Activated naive CD4-positive, alpha-beta T cell treated with anti-CD3 and anti-CD28 coated beads, Interleukin-2, amount 50 U/mL, for 24 hours (primary cell): Measurements from ENCODE around the gene WASHC2C.
"Not testable (repeated sequence)": the region's sequence is repeated elsewhere in the genome, so short reads cannot be mapped to it uniquely, and the experiment has no call there.

Experiments used
- H3K27ac Mint-ChIP-seq: one replicate; pipeline ENCODE4 v1.8.0; 2021; ENCODE audit warnings: mild to moderate bottlenecking, mixed read lengths
- H3K27me3 Mint-ChIP-seq: one replicate; pipeline ENCODE4 v1.8.0; 2021; ENCODE audit warnings: mixed read lengths
- H3K36me3 Mint-ChIP-seq: one replicate; pipeline ENCODE4 v1.8.0; 2021; ENCODE audit warnings: mixed read lengths
- H3K4me1 Mint-ChIP-seq: one replicate; pipeline ENCODE4 v1.8.0; 2021; ENCODE audit warnings: mixed read lengths
- H3K4me3 Mint-ChIP-seq: one replicate; pipeline ENCODE4 v1.8.0; 2021; ENCODE audit warnings: mild to moderate bottlenecking, mixed read lengths
- H3K9me3 Mint-ChIP-seq: one replicate; pipeline ENCODE4 v1.8.0; 2021; ENCODE audit warnings: mixed read lengths

Gene WASHC2C

DNA sequence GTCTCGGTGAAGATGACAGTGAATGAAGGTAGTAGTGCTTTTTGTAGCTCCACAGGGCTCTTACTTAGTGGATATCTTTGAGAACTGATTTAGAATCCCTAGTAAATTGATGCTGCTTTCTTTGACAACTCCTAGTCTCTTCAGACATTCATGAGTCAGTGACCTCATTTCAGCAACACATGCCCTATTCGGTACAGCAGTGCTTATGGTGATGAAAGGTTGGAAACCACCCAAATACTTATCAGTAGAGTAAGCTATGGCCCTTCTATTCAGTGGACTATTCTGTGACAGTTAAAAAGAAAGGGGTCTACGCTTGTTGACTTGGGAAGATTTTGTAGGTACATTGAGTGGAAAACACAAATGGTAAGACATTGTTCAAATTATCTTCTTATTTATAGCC is 29.0 kb downstream of the WASHC2C start:
- not testable (repeated sequence) for H3K9me3 Mint-ChIP-seq, H3K4me1 Mint-ChIP-seq, H3K27me3 Mint-ChIP-seq, H3K27ac Mint-ChIP-seq, H3K4me3 Mint-ChIP-seq, H3K36me3 Mint-ChIP-seq

DNA sequence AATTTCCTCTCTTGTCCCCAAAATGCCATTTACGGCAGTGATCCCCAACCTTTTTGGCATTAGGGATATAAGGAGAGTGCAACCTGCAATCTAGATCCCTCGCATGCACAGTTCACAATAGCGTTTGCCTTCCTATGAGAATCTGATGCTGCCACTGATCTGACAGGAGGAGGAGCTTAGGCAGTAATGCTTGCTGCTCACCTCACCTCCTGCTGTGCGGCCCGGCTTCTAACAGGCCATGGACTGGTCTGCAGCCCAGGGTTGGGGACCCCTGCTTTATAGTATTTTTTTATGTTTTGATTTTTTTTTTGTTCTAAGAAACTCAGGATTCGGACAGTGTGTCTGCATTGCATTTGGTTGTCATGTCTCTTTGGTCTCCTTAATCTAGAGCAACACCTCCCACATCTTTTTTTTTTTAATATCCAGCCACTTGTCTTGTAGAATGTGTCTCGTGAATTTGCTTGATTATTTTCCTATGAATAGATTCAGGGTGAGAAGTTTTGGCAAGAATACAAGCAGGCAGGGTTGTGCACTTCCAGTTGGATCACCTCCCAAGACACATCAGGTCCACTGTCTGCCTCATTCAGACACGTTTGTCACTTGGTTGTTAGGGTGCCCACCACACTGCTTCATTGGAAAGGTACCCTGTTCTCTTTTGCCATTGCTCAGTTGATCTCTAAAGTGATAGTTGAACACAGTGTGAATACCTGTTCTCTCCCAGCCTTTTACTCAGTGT is 30.8 kb downstream of the WASHC2C start:
- H3K4me1 Mint-ChIP-seq, H3K27me3 Mint-ChIP-seq, H3K4me3 Mint-ChIP-seq, H3K36me3 Mint-ChIP-seq, H3K9me3 Mint-ChIP-seq, H3K27ac Mint-ChIP-seq: not testable (repeated sequence)

DNA sequence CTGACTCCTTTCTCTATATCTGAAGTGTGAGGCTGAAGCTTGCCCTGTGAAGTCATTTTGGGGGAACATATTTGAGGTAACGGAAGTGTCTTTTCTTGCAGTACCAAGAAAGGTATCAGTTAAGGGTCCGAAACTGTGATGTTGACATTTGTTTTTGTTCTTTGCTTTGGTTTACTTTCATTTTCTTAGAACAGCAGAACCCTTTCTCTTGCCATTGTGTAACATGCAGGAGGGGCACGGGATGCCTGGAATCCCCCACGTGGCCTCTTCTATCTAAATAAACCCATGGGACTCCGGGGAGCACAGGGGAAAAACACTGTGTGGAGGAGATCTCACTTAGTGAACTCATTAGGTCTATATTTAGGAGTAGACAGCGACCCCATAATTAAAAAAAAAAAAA is 34.6 kb downstream of the WASHC2C start:
- peak overlapping the region; percentile 46 for H3K27ac Mint-ChIP-seq
- H3K4me1 Mint-ChIP-seq, H3K36me3 Mint-ChIP-seq, H3K4me3 Mint-ChIP-seq, H3K9me3 Mint-ChIP-seq, H3K27me3 Mint-ChIP-seq: not testable (repeated sequence)

DNA sequence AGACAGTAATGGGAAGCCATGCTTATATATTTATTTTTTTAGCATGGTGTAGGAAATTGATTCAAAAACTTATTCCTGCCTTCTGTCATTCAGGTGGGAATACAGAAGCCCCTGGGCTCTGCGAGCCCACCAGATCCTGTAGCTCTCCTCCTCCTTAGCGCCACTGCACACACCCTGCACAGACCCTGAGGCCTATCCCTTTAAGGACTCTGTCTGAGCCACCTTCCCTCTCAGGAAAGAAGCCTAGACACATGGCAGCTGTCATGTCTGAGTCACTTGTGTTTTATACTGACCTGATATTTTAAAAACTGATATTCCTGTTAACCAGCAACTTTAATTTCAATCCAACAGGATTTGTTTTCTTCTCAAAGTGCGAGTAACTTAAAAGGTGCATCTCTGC is 36.0 kb downstream of the WASHC2C start:
- not testable (repeated sequence) for H3K36me3 Mint-ChIP-seq, H3K9me3 Mint-ChIP-seq, H3K27me3 Mint-ChIP-seq, H3K4me1 Mint-ChIP-seq, H3K4me3 Mint-ChIP-seq, H3K27ac Mint-ChIP-seq

DNA sequence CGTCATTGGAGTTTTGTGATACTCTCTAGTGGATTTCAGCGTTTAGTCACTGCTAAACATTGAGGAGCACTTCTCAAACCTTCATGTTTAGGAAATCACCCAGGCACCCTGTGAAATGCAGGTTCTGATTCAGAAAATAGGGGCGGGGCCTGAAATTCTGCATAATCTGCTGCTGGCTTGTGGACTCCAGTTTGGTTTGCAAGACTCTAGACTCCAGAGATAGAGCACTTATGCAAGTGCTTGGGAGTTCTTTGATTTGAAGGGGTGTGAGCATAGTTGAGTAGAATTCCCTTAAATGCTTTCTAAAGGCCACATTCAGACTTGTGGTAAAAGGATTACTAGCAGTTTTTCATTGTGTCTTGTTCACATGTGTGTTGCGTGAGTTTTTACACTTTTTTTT is 41.3 kb downstream of the WASHC2C start:
- H3K4me1 Mint-ChIP-seq, H3K9me3 Mint-ChIP-seq, H3K4me3 Mint-ChIP-seq, H3K27me3 Mint-ChIP-seq, H3K27ac Mint-ChIP-seq, H3K36me3 Mint-ChIP-seq: not testable (repeated sequence)

DNA sequence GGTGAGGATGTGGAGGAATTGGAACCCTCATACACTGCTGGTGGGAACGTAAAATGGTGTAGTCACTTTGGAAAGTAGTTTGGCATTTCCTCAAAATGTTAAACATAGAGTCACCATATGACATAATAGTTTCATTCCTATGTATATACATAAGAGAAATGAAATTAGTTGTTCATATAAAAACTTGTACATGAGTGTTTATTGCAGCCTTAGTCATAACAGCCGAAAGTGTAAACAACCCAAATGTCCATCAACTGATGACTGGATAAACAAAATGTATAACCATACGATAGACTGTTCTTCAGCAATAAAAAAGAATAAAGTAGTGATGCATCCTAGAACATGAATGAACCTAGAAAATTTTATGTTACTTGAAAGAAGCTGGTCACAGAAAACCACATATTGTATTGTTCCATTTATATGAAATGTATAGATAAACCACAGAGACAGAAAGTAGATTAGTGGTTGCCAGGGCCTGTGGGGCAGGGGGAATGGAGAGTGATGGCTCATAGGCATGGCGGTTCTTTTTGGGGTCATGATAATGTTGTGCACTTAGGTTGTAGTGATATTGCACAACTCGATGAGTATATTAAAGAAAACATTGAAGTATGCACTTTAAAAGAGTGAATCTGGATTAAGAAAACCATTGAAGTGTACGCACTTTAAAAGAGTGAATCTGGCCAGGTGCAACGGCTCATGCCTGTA is 44.8 kb downstream of the WASHC2C start:
- H3K36me3 Mint-ChIP-seq, H3K4me1 Mint-ChIP-seq, H3K27me3 Mint-ChIP-seq: not testable (repeated sequence)

DNA sequence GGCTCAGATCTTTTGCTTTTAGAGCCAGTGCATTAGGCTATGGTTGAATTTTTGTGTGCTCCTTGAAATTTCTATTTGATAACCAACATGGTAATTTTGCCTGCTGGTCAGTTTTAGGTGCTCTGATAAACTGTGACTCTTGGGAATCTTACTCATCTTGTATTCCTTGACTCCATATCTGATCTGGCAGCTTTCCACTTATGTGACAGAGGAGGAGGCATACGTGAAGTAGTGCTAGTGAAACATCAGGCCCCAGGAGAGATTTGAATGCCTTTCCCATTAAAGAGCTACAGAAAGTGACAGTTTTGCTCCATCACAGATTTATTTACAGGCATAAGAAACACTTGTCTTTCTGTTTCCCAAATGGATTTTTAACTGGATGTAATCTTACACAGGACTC is 59.2 kb downstream of the WASHC2C start:
- H3K4me1 Mint-ChIP-seq, H3K27me3 Mint-ChIP-seq, H3K9me3 Mint-ChIP-seq, H3K36me3 Mint-ChIP-seq, H3K27ac Mint-ChIP-seq, H3K4me3 Mint-ChIP-seq: not testable (repeated sequence)

More for the DNA sequence above, 44.8 kb downstream of the WASHC2C start:
- H3K4me3 Mint-ChIP-seq, H3K27ac Mint-ChIP-seq, H3K9me3 Mint-ChIP-seq: not testable (repeated sequence)

DNA sequence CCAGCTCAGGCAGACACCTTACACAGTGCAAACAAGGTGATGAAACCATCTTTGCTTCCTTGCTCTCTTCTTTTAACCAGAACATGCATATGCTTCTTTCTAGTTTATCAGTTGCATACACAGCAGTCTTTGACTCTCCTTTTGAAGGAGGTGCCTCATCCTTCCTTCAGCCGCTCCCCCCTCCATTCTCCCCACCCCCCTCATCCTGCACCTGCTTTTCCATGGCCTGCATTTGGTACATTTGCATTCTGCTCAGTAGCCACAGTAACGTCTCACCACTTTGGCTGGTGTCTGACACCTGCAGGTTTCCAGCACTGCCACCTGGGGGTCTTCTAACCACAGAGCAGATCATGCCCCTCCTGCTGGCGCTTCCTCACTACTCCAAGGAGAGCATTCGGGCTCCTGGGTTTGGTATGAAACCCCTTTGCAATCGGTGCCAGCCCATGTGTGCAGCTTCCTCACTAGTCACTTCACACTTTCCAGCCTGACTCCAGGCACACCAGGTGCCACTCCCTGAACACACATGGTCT is 60.2 kb downstream of the WASHC2C start:
- H3K27ac Mint-ChIP-seq, H3K9me3 Mint-ChIP-seq, H3K4me1 Mint-ChIP-seq, H3K4me3 Mint-ChIP-seq, H3K27me3 Mint-ChIP-seq: not testable (repeated sequence)
- peaks cover 11% of the 10 kb centered on the region for H3K36me3 Mint-ChIP-seq

DNA sequence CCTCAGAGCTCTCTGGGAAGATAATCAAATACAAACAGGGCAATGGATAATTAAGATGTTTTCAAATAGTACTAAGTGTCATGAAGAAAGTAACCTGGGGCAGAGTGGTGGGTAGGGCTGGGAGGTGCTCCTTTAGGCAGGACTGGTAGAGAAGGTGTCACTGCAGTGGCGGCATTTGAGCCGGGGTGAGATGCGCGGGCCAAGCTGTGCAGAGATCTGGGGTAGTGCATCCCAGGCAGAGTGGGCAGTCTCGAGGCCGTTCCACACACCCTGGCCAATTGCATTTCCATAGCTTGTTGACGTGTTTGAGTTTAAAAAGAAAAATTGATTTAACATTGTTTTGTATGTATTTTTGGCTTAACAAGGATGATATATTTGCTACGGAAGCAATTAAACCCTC is 62.9 kb downstream of the WASHC2C start:
- H3K27me3 Mint-ChIP-seq, H3K27ac Mint-ChIP-seq, H3K4me1 Mint-ChIP-seq, H3K9me3 Mint-ChIP-seq, H3K4me3 Mint-ChIP-seq: not testable (repeated sequence)
- peaks cover 17% of the 10 kb centered on the region for H3K36me3 Mint-ChIP-seq

DNA sequence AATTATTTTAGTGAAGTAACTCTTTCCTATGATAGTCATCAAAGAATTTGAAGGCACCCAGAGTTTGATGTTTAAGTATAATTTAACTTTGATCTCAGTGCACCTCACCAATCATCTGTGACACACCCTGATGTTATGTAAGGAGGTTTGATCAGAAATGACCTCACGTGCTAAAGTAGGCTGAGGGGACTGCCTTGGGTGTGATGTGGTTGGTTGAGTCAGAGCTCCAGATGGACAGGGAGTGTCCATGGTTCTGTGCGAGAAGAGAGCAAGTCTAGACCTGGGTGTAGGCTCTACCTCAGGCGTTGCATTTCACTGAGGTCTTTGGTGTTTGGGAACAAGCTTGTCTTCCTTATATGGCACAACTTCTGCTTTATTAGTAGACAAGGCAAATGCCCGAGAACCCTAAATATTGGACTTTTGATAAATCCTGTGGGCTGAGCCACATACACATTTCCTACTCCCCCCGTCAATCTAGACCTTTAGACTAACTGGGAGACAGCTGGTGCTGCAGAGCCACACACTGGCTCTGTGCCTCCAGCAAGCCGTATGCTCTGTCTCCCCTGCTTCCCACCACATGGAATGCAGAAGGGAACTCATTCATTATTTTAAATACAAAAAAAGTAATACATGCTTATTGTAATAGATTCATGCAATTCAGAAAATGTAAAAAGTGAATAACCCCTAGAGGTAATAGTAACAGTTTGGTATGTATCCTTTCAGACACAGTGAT is 63.8 kb downstream of the WASHC2C start:
- H3K4me1 Mint-ChIP-seq, H3K27me3 Mint-ChIP-seq, H3K9me3 Mint-ChIP-seq, H3K4me3 Mint-ChIP-seq: not testable (repeated sequence)
- H3K36me3 Mint-ChIP-seq = peaks cover 17% of the 10 kb centered on the region
- peak overlapping the region; percentile 91 for H3K27ac Mint-ChIP-seq

DNA sequence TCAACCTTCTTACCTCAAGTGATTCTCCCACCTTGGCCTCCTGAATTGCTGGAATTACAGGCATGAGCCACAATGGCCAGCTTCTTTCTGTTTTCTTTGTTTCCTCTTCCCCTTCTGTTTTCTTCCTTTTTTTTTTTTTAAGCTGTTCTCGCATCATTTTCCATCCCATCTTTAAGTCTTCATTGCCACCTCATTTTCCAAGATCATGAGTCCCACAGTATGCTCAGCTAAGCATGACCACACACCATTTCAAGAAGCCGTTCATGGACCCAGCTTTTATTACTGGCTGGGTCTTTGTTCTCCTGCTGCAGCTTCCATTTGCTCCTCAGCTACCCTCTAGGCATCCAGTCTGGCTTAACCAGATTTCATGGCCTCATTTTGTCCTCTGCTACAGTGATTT is 67.7 kb downstream of the WASHC2C start:
- not testable (repeated sequence) for H3K4me1 Mint-ChIP-seq, H3K4me3 Mint-ChIP-seq, H3K27me3 Mint-ChIP-seq, H3K9me3 Mint-ChIP-seq, H3K27ac Mint-ChIP-seq
- peaks cover 14% of the 10 kb centered on the region for H3K36me3 Mint-ChIP-seq

DNA sequence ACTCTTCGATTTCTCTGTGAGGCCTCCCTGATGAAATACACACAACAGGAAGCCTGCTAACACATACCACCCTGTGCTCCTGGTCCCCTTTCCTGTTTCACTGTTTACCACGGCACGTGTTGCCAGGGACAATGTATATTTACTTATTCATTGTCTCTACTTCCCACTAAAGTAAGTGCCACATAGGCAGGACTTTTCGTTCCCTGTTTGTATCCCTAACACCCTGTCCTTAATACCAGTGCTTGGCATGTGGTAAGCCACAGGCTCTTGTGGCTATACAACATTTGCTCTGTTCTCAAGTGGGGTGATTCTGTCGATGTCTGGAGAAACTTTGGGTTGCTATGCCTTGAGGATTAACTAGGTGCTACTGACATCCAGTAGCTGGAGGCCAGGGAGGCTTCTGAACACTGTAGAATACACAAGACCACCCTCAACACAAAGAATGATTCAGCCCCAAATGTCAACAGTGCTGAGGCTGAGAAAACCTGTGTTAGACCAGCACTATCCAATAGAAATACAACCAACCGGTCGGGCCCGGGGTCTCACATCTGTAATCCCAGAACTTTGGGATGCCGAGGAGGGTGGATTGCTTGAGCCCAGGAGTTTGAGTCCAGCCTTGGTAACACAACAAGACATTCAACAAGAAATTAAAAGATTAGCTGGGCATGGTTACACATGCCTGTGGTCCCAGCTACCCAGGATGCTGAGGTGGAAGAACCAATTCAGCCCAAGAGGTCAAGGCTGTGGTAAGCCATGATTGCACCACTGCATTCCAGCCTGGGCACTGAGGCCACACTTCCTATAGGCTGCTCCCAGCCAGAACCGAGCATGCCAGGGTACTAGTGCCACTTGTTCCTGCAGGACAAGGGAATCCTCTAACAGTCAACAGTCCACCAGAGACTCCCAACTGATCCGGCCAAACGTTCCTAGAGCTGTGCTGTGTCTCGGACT is 76.3 kb downstream of the WASHC2C start:
- H3K4me1 Mint-ChIP-seq, H3K4me3 Mint-ChIP-seq, H3K36me3 Mint-ChIP-seq, H3K27me3 Mint-ChIP-seq, H3K9me3 Mint-ChIP-seq, H3K27ac Mint-ChIP-seq: not testable (repeated sequence)

DNA sequence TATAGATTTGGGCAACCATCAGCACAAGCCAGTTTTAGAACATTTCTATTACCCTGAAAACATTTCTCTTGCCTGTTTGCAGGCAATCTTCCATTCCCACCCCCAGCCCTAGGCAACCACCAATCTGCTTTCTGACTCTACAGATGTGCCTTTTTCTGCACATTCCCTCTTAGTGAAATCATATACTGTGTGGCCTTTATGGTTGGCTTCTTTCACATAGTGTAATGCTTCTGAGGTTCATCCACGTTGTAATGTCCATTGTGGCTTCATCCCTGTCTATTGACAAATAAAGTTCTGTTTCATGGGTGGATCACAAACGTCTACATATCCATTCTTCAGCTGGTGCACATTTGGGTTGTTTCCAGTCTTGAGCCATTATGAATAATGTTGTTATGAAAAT is 77.9 kb downstream of the WASHC2C start:
- not testable (repeated sequence) for H3K4me3 Mint-ChIP-seq, H3K36me3 Mint-ChIP-seq, H3K27ac Mint-ChIP-seq, H3K27me3 Mint-ChIP-seq, H3K4me1 Mint-ChIP-seq, H3K9me3 Mint-ChIP-seq

DNA sequence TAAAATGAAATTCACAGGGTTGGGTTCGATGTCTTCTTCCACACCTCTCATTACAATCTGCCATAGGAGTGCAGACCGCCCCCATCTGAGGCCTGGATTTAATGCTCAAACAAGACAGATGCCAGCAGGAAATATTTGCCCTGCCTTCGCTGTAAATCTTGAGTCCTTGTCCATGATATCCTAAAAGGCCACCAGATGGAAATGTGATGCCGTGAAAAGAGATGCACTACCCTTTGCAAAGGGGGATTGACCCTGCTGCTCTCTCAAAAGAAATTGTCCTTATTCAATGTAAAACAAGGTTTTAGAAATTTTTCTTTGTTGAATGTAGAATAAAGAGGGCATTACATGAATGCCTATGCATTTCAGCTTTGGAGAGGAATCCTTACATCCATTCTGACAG is 82.8 kb downstream of the WASHC2C start:
- H3K36me3 Mint-ChIP-seq = no peaks in the 10 kb centered on the region
- H3K4me3 Mint-ChIP-seq = no peak overlapping the region
- no peaks in the 10 kb centered on the region for H3K4me1 Mint-ChIP-seq
- peaks cover 1% of the 10 kb centered on the region for H3K27me3 Mint-ChIP-seq
- H3K27ac Mint-ChIP-seq = no peak overlapping the region
- H3K9me3 Mint-ChIP-seq = no peaks in the 10 kb centered on the region

DNA sequence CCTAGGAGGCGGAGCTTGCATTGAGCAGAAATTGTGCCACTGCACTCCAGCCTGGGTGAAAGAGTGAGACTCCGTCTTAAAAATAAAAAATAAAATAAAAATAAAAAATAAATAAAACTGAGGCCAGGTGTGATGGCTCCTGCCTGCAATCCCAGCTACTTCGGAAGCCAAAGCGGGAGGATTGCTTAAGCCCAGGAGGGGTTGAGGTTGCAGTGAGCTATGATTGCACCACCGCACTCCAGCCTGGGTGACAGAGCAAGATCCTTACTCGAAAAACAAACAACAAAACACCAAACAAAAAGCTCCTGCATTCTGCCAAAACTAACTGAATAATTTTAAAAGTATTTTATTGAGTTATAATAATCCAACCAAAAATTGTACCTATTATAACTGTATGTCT is 84.0 kb downstream of the WASHC2C start:
- Mint-ChIP-seq H3K36me3 (no peaks in the 10 kb centered on the region), H3K27me3 (peaks cover 1% of the 10 kb centered on the region), H3K27ac (no peak overlapping the region), H3K4me3 (no peak overlapping the region), H3K9me3 (no peaks in the 10 kb centered on the region), H3K4me1 (no peaks in the 10 kb centered on the region)
